Measurements from ENCODE around the gene LHFPL3.

DNA sequence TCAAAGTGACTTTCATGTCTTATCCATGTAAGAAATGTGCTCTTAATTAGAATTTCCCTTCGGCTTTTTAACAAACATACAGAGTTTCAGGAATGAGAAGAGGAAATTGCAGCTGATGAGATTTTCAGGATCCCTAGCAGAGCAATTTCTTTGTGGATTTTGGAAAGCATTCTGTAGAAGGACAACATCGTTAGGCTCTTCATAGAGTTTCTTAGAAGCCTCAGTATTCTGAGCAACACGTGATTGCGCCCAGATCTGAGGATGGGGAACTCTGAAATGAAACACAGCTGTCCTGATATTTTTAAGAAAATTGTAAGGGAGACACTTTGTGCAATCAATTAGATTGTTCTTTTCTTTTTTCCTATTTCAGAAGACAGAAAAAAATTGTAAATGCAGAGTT lies 85.8 kb downstream of the LHFPL3 start:
- no peak for TF ChIP-seq RAD21 (conservative IDR thresholded peaks at IDR 0.05)
- TF ChIP-seq, protein P1, sequence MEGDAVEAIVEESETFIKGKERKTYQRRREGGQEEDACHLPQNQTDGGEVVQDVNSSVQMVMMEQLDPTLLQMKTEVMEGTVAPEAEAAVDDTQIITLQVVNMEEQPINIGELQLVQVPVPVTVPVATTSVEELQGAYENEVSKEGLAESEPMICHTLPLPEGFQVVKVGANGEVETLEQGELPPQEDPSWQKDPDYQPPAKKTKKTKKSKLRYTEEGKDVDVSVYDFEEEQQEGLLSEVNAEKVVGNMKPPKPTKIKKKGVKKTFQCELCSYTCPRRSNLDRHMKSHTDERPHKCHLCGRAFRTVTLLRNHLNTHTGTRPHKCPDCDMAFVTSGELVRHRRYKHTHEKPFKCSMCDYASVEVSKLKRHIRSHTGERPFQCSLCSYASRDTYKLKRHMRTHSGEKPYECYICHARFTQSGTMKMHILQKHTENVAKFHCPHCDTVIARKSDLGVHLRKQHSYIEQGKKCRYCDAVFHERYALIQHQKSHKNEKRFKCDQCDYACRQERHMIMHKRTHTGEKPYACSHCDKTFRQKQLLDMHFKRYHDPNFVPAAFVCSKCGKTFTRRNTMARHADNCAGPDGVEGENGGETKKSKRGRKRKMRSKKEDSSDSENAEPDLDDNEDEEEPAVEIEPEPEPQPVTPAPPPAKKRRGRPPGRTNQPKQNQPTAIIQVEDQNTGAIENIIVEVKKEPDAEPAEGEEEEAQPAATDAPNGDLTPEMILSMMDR (IDR thresholded peaks at IDR 0.05; ENCODE audit: poor library complexity, severe bottlenecking), result no peak
